Endothelial cell (in vitro differentiated cells): ENCODE measurements around the gene CD52. TPM values are rescaled to one million over a fixed set of nuclear protein-coding genes. Genes with fewer than 3 reads are reported as not detected.

Source experiments
- DNase-seq: peaks from one replicate; pipeline ENCODE4 v3.0.0; 2021; ENCODE audit warnings: low spot score
- H3K27ac Mint-ChIP-seq: one replicate; pipeline ENCODE4 v1.8.0; 2021; ENCODE audit warnings: mixed read lengths, inconsistent platforms; ENCODE audit not compliant: unreplicated experiment
- H3K27me3 Mint-ChIP-seq: one replicate; pipeline ENCODE4 v1.8.0; 2021; ENCODE audit warnings: mild to moderate bottlenecking, moderate library complexity, mixed read lengths, inconsistent platforms; ENCODE audit not compliant: unreplicated experiment
- H3K36me3 Mint-ChIP-seq: one replicate; pipeline ENCODE4 v1.8.0; 2021; ENCODE audit warnings: mild to moderate bottlenecking, low read depth, mixed read lengths, inconsistent platforms; ENCODE audit not compliant: unreplicated experiment
- H3K4me1 Mint-ChIP-seq: one replicate; pipeline ENCODE4 v1.8.0; 2021; ENCODE audit warnings: mild to moderate bottlenecking, mixed read lengths, inconsistent platforms; ENCODE audit not compliant: unreplicated experiment
- H3K4me3 Mint-ChIP-seq: one replicate; pipeline ENCODE4 v1.8.0; 2021; ENCODE audit warnings: mild to moderate bottlenecking, mixed read lengths, inconsistent platforms; ENCODE audit not compliant: unreplicated experiment
- H3K9me3 Mint-ChIP-seq: one replicate; pipeline ENCODE4 v1.8.0; 2021; ENCODE audit warnings: mixed read lengths, inconsistent platforms; ENCODE audit not compliant: unreplicated experiment
- CTCF ChIP-seq: fragments of 200-600 bp; sonication (generic); IDR thresholded peaks from one replicate; pipeline ENCODE4 v1.5.0; 2021; ENCODE audit warnings: antibody characterized with exemption; ENCODE audit not compliant: unreplicated experiment
- total RNA-seq: library from RNA; stranded (reverse); fragmentation: NEBNext Ultra II Directional; extraction: Animal tissue kit (Norgen Biotek cat#: 25700); gene quantifications from one replicate; pipeline ENCODE4 v1.2.1, GENCODE V29; 2021; ENCODE audit not compliant: unreplicated experiment

The CD52 gene
- total RNA-seq, 1 donor from 2014 or later, result 21.8 TPM

- H3K27me3 Mint-ChIP-seq, result peaks cover 3% of the 10 kb centered on the region
- no peaks in the 10 kb centered on the region for H3K9me3 Mint-ChIP-seq
- H3K4me3 Mint-ChIP-seq, result peak overlapping the region; percentile 31
- H3K27ac Mint-ChIP-seq, result no peak overlapping the region
- H3K36me3 Mint-ChIP-seq, result no peaks in the 10 kb centered on the region
- H3K4me1 Mint-ChIP-seq, result peaks cover 11% of the 10 kb centered on the region
- TF ChIP-seq CTCF, result no peak
- DNase-seq, result no peak
Measured at GRCh38 chr1:26337206-26337535, 19.4 kb downstream of the CD52 start.

- Mint-ChIP-seq H3K27me3 (peaks cover 3% of the 10 kb centered on the region), H3K4me3 (no peak overlapping the region), H3K9me3 (no peaks in the 10 kb centered on the region), H3K36me3 (no peaks in the 10 kb centered on the region), H3K27ac (no peak overlapping the region), H3K4me1 (peaks cover 11% of the 10 kb centered on the region)
- TF ChIP-seq CTCF, result no peak
- no peak for DNase-seq
Measured at GRCh38 chr1:26337625-26338024, 19.9 kb downstream of the CD52 start.

GRCh38 chr1:26338670-26339069, 20.9 kb downstream of the CD52 start:
- DNase-seq, result no peak
- H3K27ac Mint-ChIP-seq, result no peak overlapping the region
- H3K27me3 Mint-ChIP-seq, result peaks cover 6% of the 10 kb centered on the region
- no peak for TF ChIP-seq CTCF
- peaks cover 11% of the 10 kb centered on the region for H3K4me1 Mint-ChIP-seq
- no peaks in the 10 kb centered on the region for H3K9me3 Mint-ChIP-seq
- H3K4me3 Mint-ChIP-seq, result no peak overlapping the region
- H3K36me3 Mint-ChIP-seq, result no peaks in the 10 kb centered on the region

- Mint-ChIP-seq H3K4me3 (no peak overlapping the region), H3K27ac (no peak overlapping the region), H3K9me3 (no peaks in the 10 kb centered on the region), H3K4me1 (peaks cover 11% of the 10 kb centered on the region), H3K36me3 (no peaks in the 10 kb centered on the region), H3K27me3 (peaks cover 6% of the 10 kb centered on the region)
- DNase-seq, result no peak
- no peak for TF ChIP-seq CTCF
Measured at GRCh38 chr1:26340047-26340481, 22.3 kb downstream of the CD52 start.

GRCh38 chr1:26344147-26344920, 26.6 kb downstream of the CD52 start:
- no peak for DNase-seq
- Mint-ChIP-seq H3K9me3 (no peaks in the 10 kb centered on the region), H3K27ac (no peak overlapping the region), H3K27me3 (peaks cover 4% of the 10 kb centered on the region), H3K36me3 (no peaks in the 10 kb centered on the region), H3K4me3 (no peak overlapping the region), H3K4me1 (peaks cover 15% of the 10 kb centered on the region)
- TF ChIP-seq CTCF, result no peak
